ENCODE measurements around the gene ETV7. TPM values are rescaled to one million over a fixed set of nuclear protein-coding genes. Genes with fewer than 3 reads are reported as not detected.

ETV7 gene
- total and polyA plus RNA-seq, 5 experiments from 2014 or later: 0.60 to 0.70 TPM; not detected in 3

GRCh38 chr6:36333171-36333895 lies 54.1 kb downstream of the ETV7 start:
- peaks cover 6 to 13% (median 8%) of the 10 kb centered on the region in 4 donors for H3K4me1 Mint-ChIP-seq
- DNase-seq (no peak), ATAC-seq (no peak)
- peaks cover 12 to 32% (median 19%) of the 10 kb centered on the region in 5 donors for H3K27me3 Mint-ChIP-seq
- H3K4me3 Mint-ChIP-seq: no peak overlapping the region
- POLR2A ChIA-PET: no interaction called here
- no peaks in the 10 kb centered on the region for H3K9me3 Mint-ChIP-seq
- no peak overlapping the region for H3K27ac Mint-ChIP-seq
- no peaks in the 10 kb centered on the region for H3K36me3 Mint-ChIP-seq

GRCh38 chr6:36331381-36331780 lies 56.1 kb downstream of the ETV7 start:
- Mint-ChIP-seq H3K27ac (no peak overlapping the region), H3K27me3 (peaks cover 12 to 32% (median 19%) of the 10 kb centered on the region in 5 donors), H3K9me3 (no peaks in the 10 kb centered on the region), H3K4me3 (no peak overlapping the region), H3K36me3 (no peaks in the 10 kb centered on the region), H3K4me1 (peaks cover 0 to 6% (median 1%) of the 10 kb centered on the region in 4 donors)
- no peak for DNase-seq
- ATAC-seq: no peak
- POLR2A ChIA-PET: no interaction called here

GRCh38 chr6:36330366-36330765 lies 57.1 kb downstream of the ETV7 start:
- H3K4me3 Mint-ChIP-seq: no peak overlapping the region
- DNase-seq (no peak), ATAC-seq (no peak)
- POLR2A ChIA-PET: no interaction called here
- no peaks in the 10 kb centered on the region for H3K36me3 Mint-ChIP-seq
- no peaks in the 10 kb centered on the region for H3K9me3 Mint-ChIP-seq
- H3K27ac Mint-ChIP-seq: no peak overlapping the region
- peaks cover 12 to 24% (median 18%) of the 10 kb centered on the region in 5 donors for H3K27me3 Mint-ChIP-seq
- peaks cover 0 to 6% (median 1%) of the 10 kb centered on the region in 4 donors for H3K4me1 Mint-ChIP-seq

- Mint-ChIP-seq H3K27me3 (peaks cover 8 to 19% (median 14%) of the 10 kb centered on the region in 5 donors), H3K27ac (no peak overlapping the region), H3K36me3 (no peaks in the 10 kb centered on the region), H3K4me1 (peaks cover 0 to 6% (median 1%) of the 10 kb centered on the region in 4 donors), H3K4me3 (no peak overlapping the region), H3K9me3 (no peaks in the 10 kb centered on the region)
- ATAC-seq (no peak), DNase-seq (no peak)
- POLR2A ChIA-PET: no interaction called here
These were observed 57.6 kb downstream of the ETV7 start for GRCh38 chr6:36329798-36330291.

GRCh38 chr6:36328600-36328999 lies 58.9 kb downstream of the ETV7 start:
- ATAC-seq: no peak
- no peaks in the 10 kb centered on the region for H3K9me3 Mint-ChIP-seq
- peaks cover 0 to 6% (median 0%) of the 10 kb centered on the region in 4 donors for H3K4me1 Mint-ChIP-seq
- no peak overlapping the region for H3K4me3 Mint-ChIP-seq
- H3K27ac Mint-ChIP-seq: no peak overlapping the region
- DNase-seq: no peak
- POLR2A ChIA-PET: no interaction called here
- no peaks in the 10 kb centered on the region for H3K36me3 Mint-ChIP-seq
- peaks cover 0 to 10% (median 4%) of the 10 kb centered on the region in 5 donors for H3K27me3 Mint-ChIP-seq

GRCh38 chr6:36327919-36328236 lies 59.6 kb downstream of the ETV7 start:
- POLR2A ChIA-PET: no interaction called here
- H3K4me1 Mint-ChIP-seq: peaks cover 0 to 6% (median 0%) of the 10 kb centered on the region in 4 donors
- no peak overlapping the region for H3K4me3 Mint-ChIP-seq
- no peaks in the 10 kb centered on the region for H3K9me3 Mint-ChIP-seq
- DNase-seq (no peak), ATAC-seq (no peak)
- no peak overlapping the region for H3K27ac Mint-ChIP-seq
- peaks cover 0 to 6% (median 2%) of the 10 kb centered on the region in 5 donors for H3K27me3 Mint-ChIP-seq
- H3K36me3 Mint-ChIP-seq: no peaks in the 10 kb centered on the region

- ATAC-seq (no peak), DNase-seq (no peak)
- Mint-ChIP-seq H3K4me3 (no peak overlapping the region), H3K36me3 (no peaks in the 10 kb centered on the region), H3K4me1 (peaks cover 0 to 5% (median 0%) of the 10 kb centered on the region in 4 donors), H3K9me3 (no peaks in the 10 kb centered on the region), H3K27ac (no peak overlapping the region), H3K27me3 (peaks cover 0 to 5% (median 0%) of the 10 kb centered on the region in 5 donors)
- POLR2A ChIA-PET: no interaction called here
These were observed 60.1 kb downstream of the ETV7 start for GRCh38 chr6:36327226-36327918.

- H3K4me1 Mint-ChIP-seq: no peaks in the 10 kb centered on the region
- DNase-seq (no peak), ATAC-seq (no peak)
- H3K27ac Mint-ChIP-seq: no peak overlapping the region
- no peaks in the 10 kb centered on the region for H3K36me3 Mint-ChIP-seq
- no peak overlapping the region for H3K4me3 Mint-ChIP-seq
- no peaks in the 10 kb centered on the region for H3K27me3 Mint-ChIP-seq
- H3K9me3 Mint-ChIP-seq: no peaks in the 10 kb centered on the region
- POLR2A ChIA-PET: no interaction called here
These were observed 61.0 kb downstream of the ETV7 start for GRCh38 chr6:36326356-36326995.

GRCh38 chr6:36324715-36325114 lies 62.8 kb downstream of the ETV7 start:
- POLR2A ChIA-PET: no interaction called here
- Mint-ChIP-seq H3K27me3 (no peaks in the 10 kb centered on the region), H3K27ac (no peak overlapping the region), H3K4me1 (no peaks in the 10 kb centered on the region), H3K9me3 (no peaks in the 10 kb centered on the region), H3K4me3 (no peak overlapping the region), H3K36me3 (no peaks in the 10 kb centered on the region)
- DNase-seq (no peak), ATAC-seq (no peak)

GRCh38 chr6:36324191-36324590 lies 63.3 kb downstream of the ETV7 start:
- ATAC-seq (no peak), DNase-seq (no peak)
- no peaks in the 10 kb centered on the region for H3K27me3 Mint-ChIP-seq
- H3K9me3 Mint-ChIP-seq: no peaks in the 10 kb centered on the region
- no peak overlapping the region for H3K4me3 Mint-ChIP-seq
- POLR2A ChIA-PET: no interaction called here
- no peak overlapping the region for H3K27ac Mint-ChIP-seq
- no peaks in the 10 kb centered on the region for H3K36me3 Mint-ChIP-seq
- H3K4me1 Mint-ChIP-seq: no peaks in the 10 kb centered on the region

- no peaks in the 10 kb centered on the region for H3K36me3 Mint-ChIP-seq
- ATAC-seq (no peak), DNase-seq (no peak)
- H3K4me3 Mint-ChIP-seq: no peak overlapping the region
- H3K9me3 Mint-ChIP-seq: no peaks in the 10 kb centered on the region
- H3K4me1 Mint-ChIP-seq: no peaks in the 10 kb centered on the region
- H3K27ac Mint-ChIP-seq: no peak overlapping the region
- POLR2A ChIA-PET: no interaction called here
- no peaks in the 10 kb centered on the region for H3K27me3 Mint-ChIP-seq
These were observed 64.4 kb downstream of the ETV7 start for GRCh38 chr6:36323062-36323461.

GRCh38 chr6:36322591-36322990 lies 64.9 kb downstream of the ETV7 start:
- POLR2A ChIA-PET: no interaction called here
- H3K4me3 Mint-ChIP-seq: no peak overlapping the region

GRCh38 chr6:36320475-36320874 lies 67.0 kb downstream of the ETV7 start:
- no peaks in the 10 kb centered on the region for H3K9me3 Mint-ChIP-seq
- H3K36me3 Mint-ChIP-seq: no peaks in the 10 kb centered on the region
- no peaks in the 10 kb centered on the region for H3K4me1 Mint-ChIP-seq
- no peak overlapping the region for H3K27ac Mint-ChIP-seq
- H3K4me3 Mint-ChIP-seq: no peak overlapping the region
- ATAC-seq (no peak), DNase-seq (no peak)
- POLR2A ChIA-PET: no interaction called here
- H3K27me3 Mint-ChIP-seq: peaks cover 0 to 3% (median 0%) of the 10 kb centered on the region in 5 donors

More at GRCh38 chr6:36322591-36322990, 64.9 kb downstream of the ETV7 start:
- Mint-ChIP-seq H3K4me1 (no peaks in the 10 kb centered on the region), H3K27me3 (no peaks in the 10 kb centered on the region), H3K27ac (no peak overlapping the region), H3K9me3 (no peaks in the 10 kb centered on the region), H3K36me3 (no peaks in the 10 kb centered on the region)
- ATAC-seq (no peak), DNase-seq (no peak)

Data from naive thymus-derived CD8-positive, alpha-beta T cell (primary cell).